Measurements from ENCODE around the gene C22orf39. TPM values are rescaled to one million over a fixed set of nuclear protein-coding genes. Genes with fewer than 3 reads are reported as not detected.

The C22orf39 gene
- total and polyA plus RNA-seq, 10 of the 15 experiments (the other 5 are each of a cell fraction or from before 2014, with no cell fraction given), result 6.7 to 47.0 (median 26.5) TPM

- no peak for TF ChIP-seq BMI1 (IDR thresholded peaks at IDR 0.05; ENCODE audit: borderline replicate concordance)
- TF ChIP-seq PRDM15 (CRISPR knock-in tag; IDR thresholded peaks at IDR 0.05), result no peak
- no peak for TF ChIP-seq RAD21 (IDR thresholded peaks at IDR 0.05; ENCODE audit: insufficient read depth, low read depth, low read length)
- TF ChIP-seq MTA3 (IDR thresholded peaks at IDR 0.05; ENCODE audit: borderline replicate concordance, low read length), result no peak
- TF ChIP-seq SPI1 (IDR thresholded peaks at IDR 0.05; ENCODE audit: borderline replicate concordance, insufficient read depth, low read depth, low read length), result no peak
- TF ChIP-seq RBBP5 (conservative IDR thresholded peaks at IDR 0.05), result no peak
Measured at GRCh38 chr22:19420321-19420720, 27.2 kb downstream of the C22orf39 start (continued).

GRCh38 chr22:19419464-19420178, 27.9 kb downstream of the C22orf39 start:
- SMC1A ChIA-PET (ENCODE audit: uncharacterized antibody, unreplicated experiment), result interaction anchor here (0.6 to 1.0 kb wide), 4 partner anchors 8 to 49 kb away, joined by 3 read pairs; partner anchors contain the start of gene HIRA
- 51% methylated on average over 5 of the region's 5 CpGs for WGBS (ENCODE audit: insufficient coverage, insufficient replicate concordance, low lambda C conversion rate, missing lambda C conversion rate)
- in situ Hi-C loops (cut with MboI) (no loop called here), intact Hi-C loops (cut with micrococcal nuclease; ENCODE audit: unreplicated experiment) (loop anchor here (10.0 kb wide), 1 partner anchor 125 kb away; the partner anchor contains the start of gene CLTCL1)
- peak; percentile 55 for DNase-seq (ENCODE audit: low read depth, low spot score)
- CTCF ChIA-PET, result interaction anchor here (0.6 to 1.6 kb wide), 2 partner anchors 13 to 240 kb away, joined by 3 read pairs; no protein-coding TSS in a partner anchor
- RAD21 ChIA-PET (ENCODE audit: unreplicated experiment), result no interaction called here
- H3K27ac ChIP-seq (ENCODE audit: control insufficient read depth, insufficient read depth), result peak overlapping the region; percentile 72
- no peak overlapping the region for H3K9ac ChIP-seq (ENCODE audit: control insufficient read depth, insufficient read depth, low read length)
- no TSS peak for BruUV-seq (replicated peaks)
- no peak for FAIRE-seq
- no peaks in the 10 kb centered on the region; the same call in 2 of the 3 replicates for H3K9me3 ChIP-seq (replicated peaks; ENCODE audit: control insufficient read depth, insufficient read depth, low read length)
- no peak overlapping the region for H3K4me3 ChIP-seq
- H3K27me3 ChIP-seq (replicated peaks in 1 of 2; ENCODE audit: control insufficient read depth in 2 of 2, insufficient read depth in 2 of 2, low read length in 1 of 2), result no peaks in the 10 kb centered on the region
- no peaks in the 10 kb centered on the region; a peak in 1 of 4 replicates for H3K36me3 ChIP-seq (ENCODE audit: control insufficient read depth in 2 of 2, insufficient read depth in 2 of 2, low read length in 1 of 2)
- peak; percentile 93 for ATAC-seq
- H4K20me1 ChIP-seq (ENCODE audit: control insufficient read depth, insufficient read depth), result no peaks in the 10 kb centered on the region
- POLR2A ChIA-PET, result interaction anchor here (0.7 to 1.7 kb wide), 2 partner anchors 12 to 323 kb away, joined by 3 to 5 read pairs; partner anchors contain the start of gene HIRA
- peaks cover 11% of the 10 kb centered on the region for H3K4me1 ChIP-seq (ENCODE audit: control insufficient read depth, insufficient read depth, low read length)
- peak overlapping the region; percentile 70 for H3K4me2 ChIP-seq (ENCODE audit: control insufficient read depth, insufficient read depth)
- H2AFZ ChIP-seq (ENCODE audit: control insufficient read depth, low read depth, low read length), result no peak overlapping the region
- H3K79me2 ChIP-seq (ENCODE audit: control insufficient read depth, insufficient read depth, low read length), result peaks cover 68% of the 10 kb centered on the region
- TF ChIP-seq SPI1 (IDR thresholded peaks at IDR 0.05; ENCODE audit: borderline replicate concordance, insufficient read depth, low read depth, low read length) (no peak), DPF2 (IDR thresholded peaks at IDR 0.05) (0 out of 2 replicates have a peak, but pooled peaks have one; percentile 35), IKZF1 (conservative IDR thresholded peaks at IDR 0.05) (peak; percentile 67; the same call in 1 of the 2 replicates), BHLHE40 (IDR thresholded peaks at IDR 0.05; ENCODE audit: borderline replicate concordance in 1 of 2, low read depth in 2 of 2, low read length in 1 of 2) (peak in 1 of 2 experiments; percentile 62; a peak in 2 of 4 replicates), TCF3 (IDR thresholded peaks at IDR 0.05; ENCODE audit: borderline replicate concordance, insufficient read depth, low read depth, low read length) (0 out of 2 replicates have a peak, but pooled peaks have one; percentile 41), CBFB (IDR thresholded peaks at IDR 0.05; ENCODE audit: low read depth) (peak; percentile 59), POLR2A (IDR thresholded peaks at IDR 0.05; ENCODE audit: low read depth, low read length) (peak; percentile 35; the same call in 1 of the 2 replicates), BCLAF1 (IDR thresholded peaks at IDR 0.05) (no peak), IRF4 (IDR thresholded peaks at IDR 0.05; ENCODE audit: low read depth, low read length) (peak; percentile 63; the same call in 1 of the 2 replicates), FOXM1 (IDR thresholded peaks at IDR 0.05; ENCODE audit: low read depth, low read length) (no peak), YY1 (IDR thresholded peaks at IDR 0.05; ENCODE audit: low read depth, low read length) (0 out of 2 replicates have a peak, but pooled peaks have one; percentile 3)
